ENCODE measurements around the gene GIGYF2.

The GIGYF2 gene

DNA sequence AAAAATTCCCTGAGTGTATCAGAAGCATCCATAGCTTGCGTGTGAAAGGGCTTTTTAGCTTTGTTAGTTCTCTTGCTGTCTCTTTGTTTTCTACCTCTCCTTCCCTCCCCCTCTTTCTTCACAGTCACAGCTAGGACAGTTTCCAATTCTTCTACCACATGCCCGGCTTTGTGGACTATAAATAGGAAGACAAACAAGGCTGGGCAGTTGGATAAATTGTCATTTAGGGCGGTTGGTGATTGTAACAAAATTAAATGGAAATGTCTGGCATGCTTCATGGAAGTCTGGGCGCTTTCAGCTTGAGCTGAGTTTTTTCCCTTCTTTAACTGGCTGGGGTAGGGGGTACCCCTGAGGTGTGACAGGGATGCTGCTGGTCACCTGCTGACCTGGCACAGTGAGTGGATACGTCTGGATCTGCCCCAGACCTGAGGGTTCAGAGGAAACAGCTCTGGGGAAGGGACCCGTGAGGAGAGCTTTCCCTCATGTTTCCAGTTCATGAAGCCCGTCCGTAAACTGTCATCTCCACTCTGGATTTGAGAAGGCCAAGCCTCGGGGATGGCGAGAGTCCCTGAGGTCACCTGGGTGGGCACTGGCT is 29.0 kb upstream of the GIGYF2 start:
- TF ChIP-seq FOXP2 (optimal IDR thresholded peaks at IDR 0.05; ENCODE audit: borderline replicate concordance, extremely low read depth, extremely low read length, insufficient read depth) (no peak), POLR2AphosphoS5 (IDR thresholded peaks at IDR 0.05; ENCODE audit: low read depth, low read length) (no peak), SIN3A (IDR thresholded peaks at IDR 0.05; ENCODE audit: borderline replicate concordance, insufficient read depth, low read length) (no peak), TAF1 (IDR thresholded peaks at IDR 0.05; ENCODE audit: borderline replicate concordance, insufficient read depth, low read length) (no peak)
- TF ChIP-seq, protein P1, sequence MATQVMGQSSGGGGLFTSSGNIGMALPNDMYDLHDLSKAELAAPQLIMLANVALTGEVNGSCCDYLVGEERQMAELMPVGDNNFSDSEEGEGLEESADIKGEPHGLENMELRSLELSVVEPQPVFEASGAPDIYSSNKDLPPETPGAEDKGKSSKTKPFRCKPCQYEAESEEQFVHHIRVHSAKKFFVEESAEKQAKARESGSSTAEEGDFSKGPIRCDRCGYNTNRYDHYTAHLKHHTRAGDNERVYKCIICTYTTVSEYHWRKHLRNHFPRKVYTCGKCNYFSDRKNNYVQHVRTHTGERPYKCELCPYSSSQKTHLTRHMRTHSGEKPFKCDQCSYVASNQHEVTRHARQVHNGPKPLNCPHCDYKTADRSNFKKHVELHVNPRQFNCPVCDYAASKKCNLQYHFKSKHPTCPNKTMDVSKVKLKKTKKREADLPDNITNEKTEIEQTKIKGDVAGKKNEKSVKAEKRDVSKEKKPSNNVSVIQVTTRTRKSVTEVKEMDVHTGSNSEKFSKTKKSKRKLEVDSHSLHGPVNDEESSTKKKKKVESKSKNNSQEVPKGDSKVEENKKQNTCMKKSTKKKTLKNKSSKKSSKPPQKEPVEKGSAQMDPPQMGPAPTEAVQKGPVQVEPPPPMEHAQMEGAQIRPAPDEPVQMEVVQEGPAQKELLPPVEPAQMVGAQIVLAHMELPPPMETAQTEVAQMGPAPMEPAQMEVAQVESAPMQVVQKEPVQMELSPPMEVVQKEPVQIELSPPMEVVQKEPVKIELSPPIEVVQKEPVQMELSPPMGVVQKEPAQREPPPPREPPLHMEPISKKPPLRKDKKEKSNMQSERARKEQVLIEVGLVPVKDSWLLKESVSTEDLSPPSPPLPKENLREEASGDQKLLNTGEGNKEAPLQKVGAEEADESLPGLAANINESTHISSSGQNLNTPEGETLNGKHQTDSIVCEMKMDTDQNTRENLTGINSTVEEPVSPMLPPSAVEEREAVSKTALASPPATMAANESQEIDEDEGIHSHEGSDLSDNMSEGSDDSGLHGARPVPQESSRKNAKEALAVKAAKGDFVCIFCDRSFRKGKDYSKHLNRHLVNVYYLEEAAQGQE (IDR thresholded peaks at IDR 0.05; ENCODE audit: insufficient read depth in 1 of 2, low read depth in 2 of 2, low read length in 2 of 2), result no peak

GRCh38 chr2:232668805-232669444 is 28.2 kb upstream of the GIGYF2 start:
- TF ChIP-seq, protein P1 (IDR thresholded peaks at IDR 0.05; ENCODE audit: insufficient read depth in 1 of 2, low read depth in 2 of 2, low read length in 2 of 2), result no peak
- TF ChIP-seq POLR2AphosphoS5 (IDR thresholded peaks at IDR 0.05; ENCODE audit: low read depth, low read length), result no peak

- no peak for TF ChIP-seq TAF1 (IDR thresholded peaks at IDR 0.05; ENCODE audit: borderline replicate concordance, insufficient read depth, low read length)
- no peak for TF ChIP-seq FOXP2 (optimal IDR thresholded peaks at IDR 0.05; ENCODE audit: borderline replicate concordance, extremely low read depth, extremely low read length, insufficient read depth)
- TF ChIP-seq, protein P1 (IDR thresholded peaks at IDR 0.05; ENCODE audit: insufficient read depth in 1 of 2, low read depth in 2 of 2, low read length in 2 of 2), result no peak
Measured at GRCh38 chr2:232672588-232672987, 24.5 kb upstream of the GIGYF2 start.

DNA sequence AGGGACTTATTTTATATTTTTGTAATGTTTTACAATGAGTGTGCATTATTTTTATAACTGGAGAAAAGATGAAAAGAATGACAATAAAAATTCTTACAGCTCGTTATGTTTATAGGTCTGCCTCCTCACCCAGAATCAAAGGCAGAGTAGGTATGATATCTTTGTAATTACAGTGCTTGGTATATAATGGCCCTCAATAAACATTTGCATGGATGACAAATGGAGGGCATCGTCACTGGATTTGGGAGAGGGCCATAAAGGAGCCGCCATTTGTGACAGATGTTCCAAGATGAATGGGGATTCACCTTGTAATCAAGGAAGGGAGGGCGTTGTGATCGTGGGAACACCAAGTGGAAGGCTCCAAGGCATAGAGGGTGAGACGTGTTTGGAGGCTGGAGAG is 22.6 kb upstream of the GIGYF2 start:
- TF ChIP-seq POLR2AphosphoS5 (IDR thresholded peaks at IDR 0.05; ENCODE audit: low read depth, low read length), result no peak
- TF ChIP-seq FOXP2 (optimal IDR thresholded peaks at IDR 0.05; ENCODE audit: borderline replicate concordance, extremely low read depth, extremely low read length, insufficient read depth), result no peak
- TF ChIP-seq, protein P1 (IDR thresholded peaks at IDR 0.05; ENCODE audit: insufficient read depth in 1 of 2, low read depth in 2 of 2, low read length in 2 of 2), result no peak
- TF ChIP-seq SIN3A (IDR thresholded peaks at IDR 0.05; ENCODE audit: borderline replicate concordance, insufficient read depth, low read length), result no peak
- no peak for TF ChIP-seq TAF1 (IDR thresholded peaks at IDR 0.05; ENCODE audit: borderline replicate concordance, insufficient read depth, low read length)

GRCh38 chr2:232675381-232675780 is 21.8 kb upstream of the GIGYF2 start:
- TF ChIP-seq TAF1 (IDR thresholded peaks at IDR 0.05; ENCODE audit: borderline replicate concordance, insufficient read depth, low read length), result no peak
- TF ChIP-seq SIN3A (IDR thresholded peaks at IDR 0.05; ENCODE audit: borderline replicate concordance, insufficient read depth, low read length), result no peak
- TF ChIP-seq POLR2AphosphoS5 (IDR thresholded peaks at IDR 0.05; ENCODE audit: low read depth, low read length), result no peak
- no peak for TF ChIP-seq FOXP2 (optimal IDR thresholded peaks at IDR 0.05; ENCODE audit: borderline replicate concordance, extremely low read depth, extremely low read length, insufficient read depth)
- TF ChIP-seq, protein P1 (IDR thresholded peaks at IDR 0.05; ENCODE audit: insufficient read depth in 1 of 2, low read depth in 2 of 2, low read length in 2 of 2), result no peak

All from PFSK-1 (cell line).